Measurements from ENCODE around the gene MACF1.

GRCh38 chr1:39255222-39255621, 50.7 kb downstream of the MACF1 start:
- TF ChIP-seq CTCF (conservative IDR thresholded peaks at IDR 0.05) (no peak), EZH2 (IDR thresholded peaks at IDR 0.05; ENCODE audit: low read depth) (no peak)

All from PC-9 (cell line).